SU-DHL-6 (cell line): Measurements from ENCODE around the gene RCC1.

Source experiments
- CTCF ChIP-seq: fragments of 200-600 bp; sonication (generic); IDR thresholded peaks from one replicate; pipeline ENCODE4 v1.5.1; 2017; ENCODE audit warnings: antibody characterized with exemption, mild to moderate bottlenecking, low read length, moderate library complexity; ENCODE audit not compliant: insufficient read depth, poor library complexity, severe bottlenecking
- EZH2phosphoT487 ChIP-seq: fragments of 200-600 bp; sonication (generic), shearing (Covaris generic); conservative IDR thresholded peaks from 2 replicates; pipeline ENCODE4 v1.6.1; 2018; ENCODE audit warnings: mild to moderate bottlenecking, antibody characterized with exemption, low read length, moderate library complexity, mixed read lengths

GRCh38 chr1:28535180-28535579, 29.3 kb downstream of the RCC1 start:
- TF ChIP-seq CTCF (no peak), EZH2phosphoT487 (no peak)
